Measurements from ENCODE around the gene TPX2.

Gene TPX2

GRCh38 chr20:31830406-31830981 lies 91.4 kb downstream of the TPX2 start:
- no peak for DNase-seq (ENCODE audit: low read depth in 1 of 2, low spot score in 1 of 2)

DNA sequence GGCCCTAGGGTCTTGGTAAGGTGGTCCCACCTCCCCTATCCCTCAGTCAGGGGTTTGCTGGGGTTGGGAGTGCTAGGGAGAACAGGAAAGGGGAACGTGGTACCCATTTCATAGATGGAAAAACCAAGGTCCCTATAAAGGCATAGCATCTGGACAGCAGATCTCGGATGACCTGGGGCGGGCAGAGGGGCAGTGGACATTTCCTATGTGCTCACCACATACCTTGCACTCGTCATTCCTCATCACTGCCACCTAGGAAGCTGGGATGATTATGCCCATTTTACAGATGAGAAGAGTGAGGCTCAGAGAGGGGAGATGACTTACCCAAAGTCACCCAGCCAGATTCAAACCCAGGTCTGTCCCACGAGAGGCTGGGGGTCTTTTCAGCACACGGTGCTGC lies 92.1 kb downstream of the TPX2 start:
- DNase-seq (ENCODE audit: low read depth in 1 of 2, low spot score in 1 of 2), result no peak

- DNase-seq (ENCODE audit: low read depth in 1 of 2, low spot score in 1 of 2), result no peak
Measured at GRCh38 chr20:31831771-31832306, 92.7 kb downstream of the TPX2 start.

DNA sequence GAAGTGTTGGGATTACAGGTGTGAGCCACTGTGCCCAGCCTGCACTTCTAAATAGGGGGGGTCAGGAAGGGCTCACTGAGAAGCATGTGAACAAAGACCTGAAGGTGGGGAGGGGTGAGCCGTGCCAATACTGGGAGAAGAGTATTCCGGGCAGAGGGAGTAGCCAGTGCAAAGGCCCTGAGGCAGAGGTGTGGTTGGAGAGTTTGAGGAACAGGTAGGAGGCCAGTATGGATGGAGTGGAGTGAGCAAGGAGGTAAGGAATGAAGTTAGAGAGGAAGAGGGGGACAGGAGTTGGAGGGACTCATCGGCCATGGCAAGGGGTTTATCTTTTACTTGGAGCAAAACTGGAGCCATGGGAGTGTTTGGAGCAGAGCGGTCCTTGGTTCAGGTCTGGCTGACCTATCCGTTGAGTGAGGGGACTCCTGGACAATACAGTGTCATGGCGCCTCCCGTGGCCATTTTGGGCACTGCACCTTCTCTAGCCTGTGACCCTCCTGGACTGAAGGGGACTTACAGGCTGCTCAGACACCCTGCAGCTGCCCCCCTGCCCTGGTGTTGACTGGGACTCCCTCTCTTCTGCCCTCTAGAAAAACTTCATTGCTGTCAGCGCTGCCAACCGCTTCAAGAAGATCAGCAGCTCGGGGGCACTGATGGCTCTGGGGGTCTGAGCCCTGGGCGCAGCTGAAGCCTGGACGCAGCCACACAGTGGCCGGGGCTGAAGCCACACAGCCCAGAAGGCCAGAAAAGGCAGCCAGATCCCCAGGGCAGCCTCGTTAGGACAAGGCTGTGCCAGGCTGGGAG lies 94.2 kb downstream of the TPX2 start:
- DNase-seq (ENCODE audit: low read depth in 1 of 2, low spot score in 1 of 2), result peak; percentile 42 to 46

GRCh38 chr20:31833931-31834521 lies 94.9 kb downstream of the TPX2 start:
- DNase-seq (ENCODE audit: low read depth in 1 of 2, low spot score in 1 of 2), result no peak

DNA sequence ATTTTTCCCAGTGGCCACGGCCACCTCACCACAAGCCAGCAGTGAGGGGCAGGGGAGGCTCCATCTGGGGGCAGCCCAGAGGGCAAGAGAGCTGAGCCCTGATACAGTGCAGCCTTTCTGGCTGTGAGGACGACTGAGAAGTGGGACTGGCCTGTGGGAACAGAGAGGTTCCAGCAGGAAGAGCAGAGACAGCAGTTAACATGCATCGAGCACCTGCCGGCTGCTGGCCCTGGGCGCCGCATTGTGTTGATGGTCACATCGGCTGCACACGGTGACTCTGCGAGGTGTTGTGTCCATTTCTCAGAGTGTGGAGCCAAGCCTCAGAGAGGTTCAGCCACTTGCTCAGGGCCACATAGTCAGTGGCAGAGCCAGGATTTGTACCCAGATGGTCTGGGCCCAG lies 96.5 kb downstream of the TPX2 start:
- DNase-seq (ENCODE audit: low read depth in 1 of 2, low spot score in 1 of 2), result no peak

- no peak for DNase-seq (ENCODE audit: low read depth in 1 of 2, low spot score in 1 of 2)
Measured at GRCh38 chr20:31835977-31836852, 97.1 kb downstream of the TPX2 start.

DNA sequence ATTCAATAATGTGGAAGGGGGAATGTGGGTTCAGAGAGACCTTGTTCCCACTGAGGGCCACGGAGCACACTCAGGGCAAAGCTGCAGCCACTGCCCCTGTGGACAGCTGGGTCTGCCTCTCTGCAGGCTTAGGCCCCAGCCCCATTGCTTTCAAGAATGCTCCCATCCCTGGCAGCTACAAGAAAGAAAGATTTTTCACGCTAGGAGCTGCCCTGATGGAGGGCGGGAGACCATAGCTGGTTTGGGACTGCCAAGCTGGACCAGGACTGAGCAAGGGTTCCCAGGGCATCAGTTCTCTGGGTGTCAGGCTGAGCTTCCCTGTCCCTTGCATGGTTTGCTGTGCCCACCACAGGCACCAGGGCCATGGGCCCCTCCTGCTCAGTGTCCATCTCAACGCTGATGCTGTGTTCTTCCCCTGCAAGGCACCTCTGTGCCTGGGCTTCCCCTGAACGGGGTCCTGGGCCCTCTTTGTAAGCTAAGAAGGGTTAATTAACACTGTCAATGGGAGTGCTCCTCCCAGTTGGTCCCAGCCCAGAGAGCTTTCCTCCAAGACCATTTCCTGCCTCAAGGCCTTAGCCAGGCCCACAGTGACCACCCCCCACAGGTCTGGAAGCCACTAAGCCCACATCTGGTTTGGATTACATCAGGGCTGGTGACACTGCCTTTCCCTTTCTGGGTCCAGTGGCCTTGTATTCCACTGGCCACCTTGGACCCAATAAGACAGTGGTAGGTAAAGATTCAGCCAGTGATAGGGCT lies 97.9 kb downstream of the TPX2 start:
- DNase-seq (ENCODE audit: low read depth in 1 of 2, low spot score in 1 of 2), result no peak

- no peak for DNase-seq (ENCODE audit: low read depth in 1 of 2, low spot score in 1 of 2)
Measured at GRCh38 chr20:31837896-31838397, 98.9 kb downstream of the TPX2 start.

GRCh38 chr20:31838646-31839292 lies 99.7 kb downstream of the TPX2 start:
- no peak for DNase-seq (ENCODE audit: low read depth in 1 of 2, low spot score in 1 of 2)

GRCh38 chr20:31839782-31840487 lies 100.8 kb downstream of the TPX2 start:
- DNase-seq (ENCODE audit: low read depth in 1 of 2, low spot score in 1 of 2), result no peak

DNA sequence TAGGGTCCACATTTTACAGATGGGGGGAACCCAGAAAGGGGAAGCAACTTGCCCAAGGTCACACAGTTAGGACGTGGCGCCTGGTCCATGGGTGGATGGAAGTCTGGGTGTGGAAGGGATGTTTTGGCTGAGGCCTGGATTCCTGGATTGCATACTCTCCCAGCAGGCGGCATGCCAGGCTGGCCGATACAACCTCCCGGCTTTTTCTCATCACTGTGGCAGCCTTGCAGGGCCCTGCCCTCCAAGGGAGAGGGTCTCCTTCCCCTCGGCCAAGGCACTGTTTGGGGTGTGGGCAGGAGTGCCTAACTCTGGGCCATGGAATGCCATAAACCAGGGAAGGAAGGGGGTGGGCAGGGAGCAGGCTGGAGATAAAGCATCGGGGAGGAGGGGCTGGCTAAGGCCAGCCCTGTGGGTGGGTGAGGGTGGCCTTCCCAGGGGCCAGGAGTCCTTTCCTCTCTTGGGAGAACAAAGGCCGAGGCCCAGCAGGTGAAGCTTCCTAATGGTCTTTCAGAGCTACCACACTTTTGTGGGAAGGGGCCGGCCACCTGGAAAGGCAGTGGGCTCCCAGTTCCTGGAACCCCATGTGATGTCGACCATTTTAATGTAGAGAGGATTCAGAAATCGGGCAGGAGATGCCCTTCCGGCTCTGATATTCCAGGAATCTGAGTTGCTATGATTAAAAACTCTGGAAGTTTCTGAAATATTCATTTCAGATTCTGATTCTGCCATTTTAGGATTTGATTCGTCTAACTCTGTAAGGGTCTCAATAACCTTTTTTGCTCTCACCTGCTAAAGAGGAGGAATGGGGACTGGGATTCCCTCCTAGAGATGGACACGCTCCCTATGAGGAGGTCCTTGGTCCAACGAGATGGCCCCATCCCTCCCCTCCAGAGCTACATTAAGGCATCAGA lies 102.1 kb downstream of the TPX2 start:
- DNase-seq (ENCODE audit: low read depth in 1 of 2, low spot score in 1 of 2), result no peak

- no peak for DNase-seq (ENCODE audit: low read depth in 1 of 2, low spot score in 1 of 2)
Measured at GRCh38 chr20:31841928-31842327, 102.8 kb downstream of the TPX2 start.

GRCh38 chr20:31842471-31843157 lies 103.5 kb downstream of the TPX2 start:
- no peak for DNase-seq (ENCODE audit: low read depth in 1 of 2, low spot score in 1 of 2)

- no peak for DNase-seq (ENCODE audit: low read depth in 1 of 2, low spot score in 1 of 2)
Measured at GRCh38 chr20:31843288-31843687, 104.2 kb downstream of the TPX2 start.

DNA sequence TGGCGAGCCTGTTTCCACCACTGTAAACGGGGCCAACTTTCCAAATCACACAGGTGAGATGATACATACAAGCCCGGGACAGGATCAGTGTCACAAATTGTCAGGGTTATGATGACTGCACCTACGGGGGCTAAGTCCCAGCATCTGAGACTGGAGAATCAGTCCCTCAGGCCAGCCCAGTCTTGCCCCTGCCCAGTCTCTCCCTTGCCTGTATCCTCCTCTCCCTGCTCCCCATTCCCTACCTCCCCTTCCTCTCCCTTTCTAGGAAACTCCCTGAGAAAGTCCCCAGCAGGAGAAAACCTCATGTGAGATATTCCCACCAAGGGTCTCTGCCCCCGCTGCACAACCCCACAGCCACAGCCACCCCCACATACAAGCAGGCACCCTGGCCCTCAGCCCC lies 104.8 kb downstream of the TPX2 start:
- no peak for DNase-seq (ENCODE audit: low read depth in 1 of 2, low spot score in 1 of 2)

GRCh38 chr20:31844737-31845299 lies 105.7 kb downstream of the TPX2 start:
- DNase-seq (ENCODE audit: low read depth in 1 of 2, low spot score in 1 of 2), result no peak

Measured in activated CD4-positive, alpha-beta T cell treated with anti-CD3 and anti-CD28 coated beads, Interleukin-2, amount 50 U/mL, for 24 hours (primary cell).